ENCODE data around the gene CYFIP1.
A peak's percentile ranks its signal among the peaks of the same experiment; 100 is the strongest.
"Not testable (repeated sequence)": the region's sequence is repeated elsewhere in the genome, so short reads cannot be mapped to it uniquely, and the experiment has no call there.

The CYFIP1 gene

GRCh38 chr15:22980189-22981050 is at the start of gene CYFIP1:
TSS of gene CYFIP1 (minus strand) at chr15:22980368. CDS start at chr15:22947285, 33,083 bp downstream.
- DNase-seq (ENCODE audit: low read depth in 2 of 2): peak in 1 of 2 donors; percentile 15

GRCh38 chr15:23026218-23026617 is 46.0 kb upstream of the CYFIP1 start:
- DNase-seq (ENCODE audit: low read depth in 2 of 2): no peak

- DNase-seq (ENCODE audit: low read depth in 2 of 2): no peak
Observed at GRCh38 chr15:23022156-23022555, 42.0 kb upstream of the CYFIP1 start.

GRCh38 chr15:23014394-23015000 is 34.3 kb upstream of the CYFIP1 start:
- no peak for DNase-seq (ENCODE audit: low read depth in 2 of 2)

- no peak for DNase-seq (ENCODE audit: low read depth in 2 of 2)
Observed at GRCh38 chr15:23013681-23014080, 33.5 kb upstream of the CYFIP1 start.

- DNase-seq (ENCODE audit: low read depth in 2 of 2): not testable (repeated sequence)
Observed at GRCh38 chr15:23012616-23013015, 32.4 kb upstream of the CYFIP1 start.

- no peak for DNase-seq (ENCODE audit: low read depth in 2 of 2)
Observed at GRCh38 chr15:23003736-23004135, 23.6 kb upstream of the CYFIP1 start.

- no peak for DNase-seq (ENCODE audit: low read depth in 2 of 2)
Observed at GRCh38 chr15:23002920-23003319, 22.8 kb upstream of the CYFIP1 start.

GRCh38 chr15:22995795-22996194 is 15.6 kb upstream of the CYFIP1 start:
- DNase-seq (ENCODE audit: low read depth in 2 of 2): no peak

GRCh38 chr15:22992024-22992326 is 11.8 kb upstream of the CYFIP1 start:
- no peak for DNase-seq (ENCODE audit: low read depth in 2 of 2)

- DNase-seq (ENCODE audit: low read depth in 2 of 2): no peak
Observed at GRCh38 chr15:22989576-22990477, 9.7 kb upstream of the CYFIP1 start.

GRCh38 chr15:22988811-22989210 is 8.6 kb upstream of the CYFIP1 start:
- no peak for DNase-seq (ENCODE audit: low read depth in 2 of 2)

- not testable (repeated sequence) for DNase-seq (ENCODE audit: low read depth in 2 of 2)
Observed at GRCh38 chr15:22981931-22982330, 1.8 kb upstream of the CYFIP1 start.

GRCh38 chr15:22981051-22981840 is 1.1 kb upstream of the CYFIP1 start:
- no peak for DNase-seq (ENCODE audit: low read depth in 2 of 2)

GRCh38 chr15:22979238-22980188 is 655 bp downstream of the CYFIP1 start:
- no peak for DNase-seq (ENCODE audit: low read depth in 2 of 2)

- no peak for DNase-seq (ENCODE audit: low read depth in 2 of 2)
Observed at GRCh38 chr15:22978691-22979237, 1.4 kb downstream of the CYFIP1 start.

- no peak for DNase-seq (ENCODE audit: low read depth in 2 of 2)
Observed at GRCh38 chr15:22974745-22975144, 5.4 kb downstream of the CYFIP1 start.

GRCh38 chr15:22973987-22974386 is 6.2 kb downstream of the CYFIP1 start:
- no peak for DNase-seq (ENCODE audit: low read depth in 2 of 2)

- no peak for DNase-seq (ENCODE audit: low read depth in 2 of 2)
Observed at GRCh38 chr15:22973286-22973685, 6.9 kb downstream of the CYFIP1 start.

GRCh38 chr15:22969489-22969888 is 10.7 kb downstream of the CYFIP1 start:
- no peak for DNase-seq (ENCODE audit: low read depth in 2 of 2)

Measured in stimulated activated CD8-positive, alpha-beta memory T cell treated with anti-CD3 and anti-CD28 coated beads, Interleukin-7, amount 100 ng/mL, for 4 hours (primary cell).